Stimulated activated CD8-positive, alpha-beta memory T cell treated with anti-CD3 and anti-CD28 coated beads, Interleukin-7, amount 100 ng/mL, for 1 hour (primary cell): Measurements from ENCODE around the gene U2AF2.

Experiments
- DNase-seq, 2 donors: peaks; one replicate each; pipeline ENCODE4 v3.0.0-alpha.2; 2020; ENCODE audit warnings: low read depth in 2 of 2

Gene U2AF2

GRCh38 chr19:55656988-55657747 lies 2.3 kb downstream of the U2AF2 start:
- no peak for DNase-seq

DNA sequence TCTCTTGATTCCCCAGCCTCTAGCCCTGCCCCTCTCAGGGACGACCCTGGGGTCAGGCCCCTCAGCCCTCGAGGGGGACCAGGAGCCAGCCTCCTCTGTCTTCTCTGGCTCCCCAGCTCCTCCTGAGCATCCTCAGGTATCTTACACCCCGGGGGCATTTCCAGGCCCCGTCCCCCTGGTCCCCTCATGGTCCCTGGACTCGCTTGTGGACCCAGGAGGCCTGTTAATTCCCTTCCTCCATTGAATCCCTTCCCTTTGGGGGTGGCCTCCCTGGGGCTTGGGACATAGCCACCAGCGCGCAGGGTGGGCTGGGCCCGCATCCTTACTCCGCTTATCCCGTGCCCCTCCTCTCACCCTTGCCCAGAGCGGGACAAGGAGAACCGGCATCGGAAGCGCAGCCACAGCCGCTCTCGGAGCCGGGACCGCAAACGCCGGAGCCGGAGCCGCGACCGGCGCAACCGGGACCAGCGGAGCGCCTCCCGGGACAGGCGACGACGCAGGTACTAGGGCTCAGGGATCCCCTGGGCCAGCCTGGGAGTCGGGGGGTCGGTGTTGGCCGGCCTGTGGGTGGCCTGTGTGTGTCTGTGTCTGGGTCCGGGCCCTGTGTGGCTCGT lies 4.1 kb downstream of the U2AF2 start:
- DNase-seq = no peak

- DNase-seq = no peak
Observed at GRCh38 chr19:55659822-55660221, 5.0 kb downstream of the U2AF2 start.

GRCh38 chr19:55660404-55660803 lies 5.6 kb downstream of the U2AF2 start:
- no peak for DNase-seq

DNA sequence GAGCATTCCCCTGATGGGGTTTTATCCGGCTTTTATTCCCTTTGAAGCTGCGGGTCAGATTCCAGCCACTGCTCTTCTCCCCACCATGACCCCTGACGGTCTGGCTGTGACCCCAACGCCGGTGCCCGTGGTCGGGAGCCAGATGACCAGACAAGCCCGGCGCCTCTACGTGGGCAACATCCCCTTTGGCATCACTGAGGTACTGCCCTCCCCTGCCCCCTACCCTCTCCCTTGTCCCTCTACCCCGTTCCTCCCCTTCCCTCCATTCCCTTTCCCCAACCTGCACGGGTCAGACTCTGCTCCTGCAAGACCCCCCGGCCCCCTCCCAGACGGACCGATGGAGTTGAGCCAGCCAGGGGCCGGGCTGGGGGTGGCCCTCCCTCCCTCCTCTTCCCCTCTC lies 6.2 kb downstream of the U2AF2 start:
- no peak for DNase-seq

GRCh38 chr19:55661826-55662225 lies 7.0 kb downstream of the U2AF2 start:
- DNase-seq = no peak

DNA sequence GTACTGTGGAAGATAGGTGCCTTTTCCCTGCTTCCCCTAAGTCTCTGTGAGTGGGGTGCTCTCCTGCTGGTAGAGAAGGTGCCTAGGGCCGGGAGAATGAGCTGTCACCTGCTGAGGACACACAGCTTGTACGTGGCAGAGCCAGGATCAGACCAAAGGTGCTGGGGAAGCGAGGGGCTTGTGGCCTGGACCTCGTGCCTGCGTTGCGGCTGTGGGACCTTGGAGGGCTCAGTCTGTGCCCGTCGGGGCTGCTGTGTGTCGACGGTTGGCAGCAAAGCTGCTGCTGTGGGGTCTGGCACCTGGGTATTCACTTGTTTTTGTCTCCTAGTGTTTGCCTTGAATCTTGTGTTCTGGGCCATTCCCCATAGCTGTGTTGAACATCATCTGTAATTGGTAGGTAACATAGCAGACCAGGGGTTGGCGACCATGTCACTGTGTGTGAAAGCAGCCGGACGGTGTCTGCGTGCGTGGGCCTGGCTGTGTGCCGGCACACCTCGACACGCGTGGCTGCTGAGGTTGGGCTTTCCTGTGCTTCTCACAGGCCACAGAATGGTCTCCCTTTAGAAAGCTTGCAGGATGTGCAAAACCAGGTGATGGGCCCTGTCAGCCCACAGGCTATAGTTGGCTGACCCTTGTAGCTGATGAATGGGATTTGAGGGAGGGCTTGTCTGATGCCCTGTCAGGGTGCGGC lies 9.2 kb downstream of the U2AF2 start:
- no peak for DNase-seq

GRCh38 chr19:55666343-55667005 lies 11.6 kb downstream of the U2AF2 start:
- no peak for DNase-seq

DNA sequence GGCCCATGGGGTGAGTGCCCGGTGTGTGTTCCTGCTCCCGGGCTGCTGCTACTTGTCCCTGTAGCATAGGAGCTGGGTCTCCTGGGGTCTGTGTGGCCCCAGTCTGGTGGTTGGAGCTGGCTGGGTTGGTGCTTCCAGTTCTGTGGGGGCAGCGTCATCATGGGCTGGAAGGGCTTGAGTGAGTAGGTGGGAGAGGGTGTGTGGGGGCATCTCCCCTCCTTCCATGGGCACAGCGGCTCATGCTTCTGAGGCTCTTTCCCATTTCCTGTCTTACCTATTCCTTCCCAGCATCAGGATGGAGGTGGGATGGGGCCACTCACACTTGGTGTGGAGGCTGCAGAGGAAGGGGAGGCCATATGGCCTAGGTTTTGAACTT lies 12.2 kb downstream of the U2AF2 start:
- no peak for DNase-seq

GRCh38 chr19:55667511-55667910 lies 12.7 kb downstream of the U2AF2 start:
- no peak for DNase-seq

DNA sequence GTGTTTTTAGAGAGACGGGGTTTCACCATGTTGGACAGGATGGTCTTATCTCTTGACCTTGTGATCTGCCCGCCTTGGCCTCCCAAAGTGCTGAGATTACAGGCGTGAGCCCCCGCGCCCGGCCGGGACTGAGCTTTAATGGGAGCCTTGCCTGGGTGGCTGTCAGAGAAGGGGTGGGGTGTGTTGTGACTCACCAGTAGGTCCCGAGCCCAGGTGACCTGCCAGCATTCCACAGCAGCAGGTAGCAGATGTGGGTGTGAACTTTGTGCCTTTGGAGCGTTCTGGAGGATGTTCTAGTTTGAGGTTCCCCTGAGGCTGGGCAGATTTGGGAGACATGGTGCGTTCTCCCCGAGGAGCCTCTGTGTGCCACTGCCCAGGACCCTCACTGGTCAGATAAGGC lies 13.1 kb downstream of the U2AF2 start:
- no peak for DNase-seq

DNA sequence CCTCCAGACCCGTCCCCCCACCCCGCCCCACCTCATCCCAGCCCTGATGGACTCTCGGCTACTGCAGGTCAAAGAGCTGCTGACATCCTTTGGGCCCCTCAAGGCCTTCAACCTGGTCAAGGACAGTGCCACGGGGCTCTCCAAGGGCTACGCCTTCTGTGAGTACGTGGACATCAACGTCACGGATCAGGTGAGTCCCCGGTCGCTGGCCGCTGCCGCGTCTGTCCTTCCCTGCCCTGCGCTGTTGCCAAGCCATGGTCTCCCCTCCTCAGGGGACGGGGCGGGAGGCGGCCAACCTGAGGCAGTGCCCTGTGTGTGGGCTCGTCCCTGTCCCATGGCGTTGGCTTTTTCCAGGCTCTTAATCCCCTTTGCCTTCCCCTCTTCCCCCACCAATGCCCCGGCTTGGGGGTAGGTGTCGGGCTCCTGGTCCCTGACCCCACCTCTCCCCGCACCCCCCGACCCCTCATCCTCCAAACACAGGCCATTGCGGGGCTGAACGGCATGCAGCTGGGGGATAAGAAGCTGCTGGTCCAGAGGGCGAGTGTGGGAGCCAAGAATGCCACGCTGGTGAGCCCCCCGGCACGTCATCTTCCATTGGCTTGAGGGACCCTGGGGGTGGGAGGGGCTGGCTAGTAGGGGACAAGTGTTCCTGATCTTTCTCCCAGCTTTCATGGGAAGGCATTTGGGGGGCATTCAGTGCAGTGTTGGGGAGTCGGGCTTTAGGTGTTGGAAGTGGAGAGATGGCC lies 13.9 kb downstream of the U2AF2 start:
- no peak for DNase-seq

- no peak for DNase-seq
Observed at GRCh38 chr19:55669418-55670279, 14.8 kb downstream of the U2AF2 start.

DNA sequence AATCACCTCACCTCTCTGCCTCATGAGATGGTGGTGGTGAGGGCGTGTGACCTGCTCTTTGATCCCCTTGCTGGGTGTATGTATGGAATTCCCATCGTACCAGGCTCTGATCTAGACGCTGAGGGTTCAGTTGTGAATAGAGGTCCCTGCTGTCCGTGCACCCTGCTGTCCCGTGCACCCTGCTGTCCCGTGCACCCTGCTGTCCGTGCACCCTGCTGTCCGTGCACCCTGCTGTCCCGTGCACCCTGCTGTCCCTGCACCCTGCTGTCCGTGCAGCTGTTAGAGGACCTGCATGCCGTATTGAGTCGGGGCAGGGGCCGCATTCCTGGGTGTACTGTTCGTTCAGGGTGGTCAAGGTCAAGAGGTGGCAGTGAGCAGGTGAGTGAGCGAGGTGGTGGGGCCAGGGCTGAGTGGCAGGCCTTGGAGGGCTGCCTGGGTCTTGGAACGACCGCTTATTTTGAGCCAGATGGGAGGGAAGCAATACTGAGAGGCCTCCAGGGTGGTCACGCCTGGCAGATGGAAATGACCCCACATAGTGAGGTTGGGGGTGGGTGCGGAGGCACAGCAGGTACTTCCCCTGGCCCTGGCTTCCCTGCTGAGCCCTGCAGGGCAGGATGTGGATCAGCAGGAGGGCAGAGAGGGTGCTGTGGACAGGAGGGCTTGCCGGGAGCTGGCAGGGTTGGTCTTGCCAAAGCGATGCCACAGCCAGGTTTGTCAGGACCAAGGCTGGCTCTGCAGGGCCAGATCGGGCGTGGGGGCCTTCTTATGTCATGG lies 15.6 kb downstream of the U2AF2 start:
- no peak for DNase-seq

DNA sequence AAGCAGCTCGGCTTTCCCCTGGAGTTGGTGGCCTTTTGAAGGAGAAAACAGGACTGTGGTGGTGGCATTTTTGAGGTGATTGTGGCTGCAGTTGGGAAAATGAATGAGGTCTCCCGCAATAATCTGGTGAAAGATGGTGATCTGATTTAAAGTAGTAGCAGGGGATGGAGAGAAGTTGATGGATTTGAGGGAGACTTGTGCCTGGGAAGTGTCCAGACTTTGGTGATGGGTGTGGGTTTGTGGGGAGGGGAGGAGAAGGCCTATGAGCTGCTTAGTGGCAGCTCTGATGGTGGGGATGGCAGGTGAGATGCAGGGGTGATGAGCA lies 16.2 kb downstream of the U2AF2 start:
- no peak for DNase-seq

- DNase-seq = no peak
Observed at GRCh38 chr19:55672418-55672817, 17.6 kb downstream of the U2AF2 start.

DNA sequence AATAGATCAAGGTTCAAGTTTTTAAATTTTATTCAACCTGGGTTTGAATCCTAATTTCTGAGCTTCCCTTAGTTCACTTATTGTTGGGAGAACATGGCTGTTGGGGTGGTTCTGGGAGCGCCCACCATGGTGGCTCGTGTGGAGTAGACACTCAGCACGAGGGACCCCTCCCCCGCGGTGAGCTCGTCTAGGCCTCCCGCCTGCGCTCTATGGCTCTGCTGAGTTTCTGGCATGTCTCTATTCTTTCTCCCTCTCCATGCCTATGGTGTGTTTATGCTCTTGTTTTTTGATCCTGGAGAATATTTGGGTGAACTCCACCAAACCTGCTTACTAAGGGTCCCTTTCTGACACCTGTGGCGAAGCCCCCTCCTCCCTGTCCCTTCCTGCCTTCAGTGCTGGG lies 18.6 kb downstream of the U2AF2 start:
- no peak for DNase-seq

- DNase-seq = no peak
Observed at GRCh38 chr19:55673889-55674288, 19.1 kb downstream of the U2AF2 start.

- DNase-seq = no peak
Observed at GRCh38 chr19:55674459-55674840, 19.6 kb downstream of the U2AF2 start.
